Sigmoid colon (tissue), 4 donors: Measurements from ENCODE around the gene EFNB1.

Experiments used
- EP300 ChIP-seq, 4 donors: sonication (generic); formaldehyde crosslinking; IDR thresholded peaks; one replicate each; pipeline ENCODE4 v1.6.1; 2017; ENCODE audit warnings: antibody characterized with exemption in 4 of 4
- POLR2A ChIP-seq, 2 donors: fragments of 450-650 bp; IDR thresholded peaks; one replicate each; pipeline ENCODE4 v1.6.1; 2016; ENCODE audit warnings: antibody characterized with exemption in 2 of 2, mild to moderate bottlenecking in 2 of 2, moderate library complexity in 2 of 2
- POLR2AphosphoS5 ChIP-seq, 4 donors: sonication (generic); formaldehyde crosslinking; IDR thresholded peaks; one replicate each; pipeline ENCODE4 v1.6.1; 2017; ENCODE audit warnings: antibody characterized with exemption in 4 of 4
- TF ChIP-seq, protein P1 (sequence below), 4 experiments: fragments of 450-650 bp in 3 of 4; fragments of 200-600 bp in 1 of 4; IDR thresholded peaks; one replicate each; pipeline ENCODE4 v1.5.1; 2016 to 2019; ENCODE audit warnings: antibody characterized with exemption in 4 of 4, mild to moderate bottlenecking in 3 of 4, moderate library complexity in 2 of 4

GRCh38 chrX:68842351-68842750, 13.5 kb downstream of the EFNB1 start:
- no peak for TF ChIP-seq POLR2A (IDR thresholded peaks at IDR 0.05)
- TF ChIP-seq, protein P1, sequence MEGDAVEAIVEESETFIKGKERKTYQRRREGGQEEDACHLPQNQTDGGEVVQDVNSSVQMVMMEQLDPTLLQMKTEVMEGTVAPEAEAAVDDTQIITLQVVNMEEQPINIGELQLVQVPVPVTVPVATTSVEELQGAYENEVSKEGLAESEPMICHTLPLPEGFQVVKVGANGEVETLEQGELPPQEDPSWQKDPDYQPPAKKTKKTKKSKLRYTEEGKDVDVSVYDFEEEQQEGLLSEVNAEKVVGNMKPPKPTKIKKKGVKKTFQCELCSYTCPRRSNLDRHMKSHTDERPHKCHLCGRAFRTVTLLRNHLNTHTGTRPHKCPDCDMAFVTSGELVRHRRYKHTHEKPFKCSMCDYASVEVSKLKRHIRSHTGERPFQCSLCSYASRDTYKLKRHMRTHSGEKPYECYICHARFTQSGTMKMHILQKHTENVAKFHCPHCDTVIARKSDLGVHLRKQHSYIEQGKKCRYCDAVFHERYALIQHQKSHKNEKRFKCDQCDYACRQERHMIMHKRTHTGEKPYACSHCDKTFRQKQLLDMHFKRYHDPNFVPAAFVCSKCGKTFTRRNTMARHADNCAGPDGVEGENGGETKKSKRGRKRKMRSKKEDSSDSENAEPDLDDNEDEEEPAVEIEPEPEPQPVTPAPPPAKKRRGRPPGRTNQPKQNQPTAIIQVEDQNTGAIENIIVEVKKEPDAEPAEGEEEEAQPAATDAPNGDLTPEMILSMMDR (IDR thresholded peaks at IDR 0.05) = no peak
- TF ChIP-seq EP300 (IDR thresholded peaks at IDR 0.05) = no peak
- no peak for TF ChIP-seq POLR2AphosphoS5 (IDR thresholded peaks at IDR 0.05)
